H9 (cell line): ENCODE results near the gene MAGI1. TPM values are rescaled to one million over a fixed set of nuclear protein-coding genes. Genes with fewer than 3 reads are reported as not detected.

ENCODE experiments used
- DNase-seq: peaks from one replicate; pipeline ENCODE4 v3.0.0-alpha.2; 2017
- H2AFZ ChIP-seq: one replicate; pipeline ENCODE4 v1.6.1; 2013; ENCODE audit warnings: mild to moderate bottlenecking, low read length, control low read depth, moderate library complexity
- H2AK5ac ChIP-seq: 2 replicates; pipeline ENCODE4 v1.6.1; 2013; ENCODE audit warnings: low read length, control low read depth, mixed read lengths; ENCODE audit not compliant: insufficient read length
- H2BK120ac ChIP-seq: one replicate; pipeline ENCODE4 v1.6.1; 2013; ENCODE audit warnings: low read depth, mild to moderate bottlenecking, low read length, control low read depth, inconsistent platforms; ENCODE audit not compliant: poor library complexity, severe bottlenecking
- H2BK12ac ChIP-seq: 2 replicates; pipeline ENCODE4 v1.6.1; 2013; ENCODE audit warnings: low read length, control low read depth, mixed read lengths, low read depth; ENCODE audit not compliant: insufficient read length
- H2BK15ac ChIP-seq: 2 replicates; pipeline ENCODE4 v1.6.1; 2013; ENCODE audit warnings: low read depth, low read length, control low read depth
- H2BK20ac ChIP-seq: one replicate; pipeline ENCODE4 v1.6.1; 2013; ENCODE audit warnings: low read depth, mild to moderate bottlenecking, low read length, control low read depth, inconsistent platforms; ENCODE audit not compliant: poor library complexity, severe bottlenecking
- H2BK5ac ChIP-seq: 2 replicates; pipeline ENCODE4 v1.6.1; 2013; ENCODE audit warnings: low read length, control low read depth, mixed read lengths; ENCODE audit not compliant: insufficient read length
- H3K14ac ChIP-seq: 2 replicates; pipeline ENCODE4 v1.6.1; 2013; ENCODE audit warnings: low read length, control low read depth; ENCODE audit not compliant: insufficient read depth
- H3K18ac ChIP-seq: 2 replicates; pipeline ENCODE4 v1.6.1; 2013; ENCODE audit warnings: low read depth, mild to moderate bottlenecking, mixed read lengths, low read length, control low read depth; ENCODE audit not compliant: insufficient read length
- H3K23ac ChIP-seq: 2 replicates; pipeline ENCODE4 v1.6.1; 2013; ENCODE audit warnings: low read length, control low read depth, mixed read lengths, low read depth; ENCODE audit not compliant: insufficient read length
- H3K23me2 ChIP-seq: 2 replicates; pipeline ENCODE4 v1.6.1; 2013; ENCODE audit warnings: low read depth, mild to moderate bottlenecking, mixed read lengths, low read length, control low read depth; ENCODE audit not compliant: insufficient read length, poor library complexity, severe bottlenecking
- H3K27ac ChIP-seq: 2 replicates; pipeline ENCODE4 v1.5.1; 2013; ENCODE audit warnings: low read length, control low read depth, mixed read lengths, low read depth; ENCODE audit not compliant: insufficient read length
- H3K27me3 ChIP-seq: 2 replicates; pipeline ENCODE4 v1.6.1; 2013; ENCODE audit warnings: low read length, control low read depth, inconsistent platforms; ENCODE audit not compliant: insufficient read depth
- H3K4ac ChIP-seq: 2 replicates; pipeline ENCODE4 v1.6.1; 2013; ENCODE audit warnings: low read depth, mild to moderate bottlenecking, control low read depth, inconsistent platforms, low read length, moderate library complexity
- H3K4me1 ChIP-seq: 2 replicates; pipeline ENCODE4 v1.6.1; 2013; ENCODE audit warnings: low read length, control low read depth, inconsistent platforms; ENCODE audit not compliant: insufficient read depth
- H3K4me2 ChIP-seq: 2 replicates; pipeline ENCODE4 v1.6.1; 2013; ENCODE audit warnings: low read length, control low read depth, mixed read lengths; ENCODE audit not compliant: insufficient read length, insufficient read depth
- H3K56ac ChIP-seq: 2 replicates; pipeline ENCODE4 v1.6.1; 2013; ENCODE audit warnings: low read depth, mild to moderate bottlenecking, mixed read lengths, low read length, control low read depth; ENCODE audit not compliant: insufficient read length
- H3K79me1 ChIP-seq: 2 replicates; pipeline ENCODE4 v1.6.1; 2013; ENCODE audit warnings: low read depth, mild to moderate bottlenecking, moderate library complexity, low read length, control low read depth, inconsistent platforms; ENCODE audit not compliant: insufficient read depth, poor library complexity, severe bottlenecking
- H3K79me2 ChIP-seq: 2 replicates; pipeline ENCODE4 v1.6.1; 2013; ENCODE audit warnings: low read length, control low read depth, inconsistent platforms; ENCODE audit not compliant: insufficient read depth
- H3K9ac ChIP-seq: 2 replicates; pipeline ENCODE4 v1.6.1; 2013; ENCODE audit warnings: low read length, control low read depth, mixed read lengths; ENCODE audit not compliant: insufficient read length; ENCODE audit errors: extremely low read depth
- H3K9me3 ChIP-seq: one replicate; pipeline ENCODE4 v1.6.1; 2013; ENCODE audit warnings: low read depth, low read length, inconsistent platforms; ENCODE audit not compliant: control insufficient read depth
- H3T11ph ChIP-seq: one replicate; pipeline ENCODE4 v1.6.1; 2013; ENCODE audit warnings: mild to moderate bottlenecking, low read length, control low read depth, inconsistent platforms
- H4K20me1 ChIP-seq: one replicate; pipeline ENCODE4 v1.6.1; 2013; ENCODE audit not compliant: control insufficient read depth, insufficient read length, insufficient read depth
- H4K5ac ChIP-seq: 2 replicates; pipeline ENCODE4 v1.6.1; 2013; ENCODE audit warnings: low read depth, mild to moderate bottlenecking, mixed read lengths, low read length, control low read depth; ENCODE audit not compliant: insufficient read length
- H4K8ac ChIP-seq: replicated peaks from 2 replicates; pipeline ENCODE4 v1.6.1; 2013; ENCODE audit warnings: low read length, control low read depth, mixed read lengths, low read depth; ENCODE audit not compliant: insufficient read length
- H4K91ac ChIP-seq: 2 replicates; pipeline ENCODE4 v1.6.1; 2013; ENCODE audit warnings: low read depth, mild to moderate bottlenecking, moderate library complexity, mixed read lengths, low read length, control low read depth; ENCODE audit not compliant: insufficient read length
- H3K27ac Mint-ChIP-seq, 3 experiments: 2 replicates in 2 of 3; 3 replicates in 1 of 3; pipeline ENCODE4 v1.8.0; 2020 to 2021; ENCODE audit warnings: mixed read lengths in 3 of 3, mild to moderate bottlenecking in 1 of 3, moderate library complexity in 1 of 3
- H3K27me3 Mint-ChIP-seq: 2 replicates; pipeline ENCODE4 v1.8.0; 2021; ENCODE audit warnings: low read depth, mild to moderate bottlenecking, moderate library complexity, mixed read lengths
- H3K36me3 Mint-ChIP-seq, 3 experiments: 2 replicates in 2 of 3; 3 replicates in 1 of 3; pipeline ENCODE4 v1.8.0; 2020 to 2021; ENCODE audit warnings: low read depth in 3 of 3, mixed read lengths in 3 of 3; ENCODE audit not compliant: insufficient read depth in 1 of 3
- H3K4me1 Mint-ChIP-seq, 2 experiments: 2 replicates each; pipeline ENCODE4 v1.8.0; 2020; ENCODE audit warnings: mixed read lengths in 2 of 2
- H3K4me3 Mint-ChIP-seq, 2 experiments: 2 replicates in 1 of 2; 3 replicates in 1 of 2; pipeline ENCODE4 v1.8.0; 2020 to 2021; ENCODE audit warnings: mild to moderate bottlenecking in 2 of 2, mixed read lengths in 2 of 2, moderate library complexity in 1 of 2
- H3K9me3 Mint-ChIP-seq, 2 experiments: 2 replicates in 1 of 2; 3 replicates in 1 of 2; pipeline ENCODE4 v1.8.0; 2020; ENCODE audit warnings: mild to moderate bottlenecking in 2 of 2, mixed read lengths in 2 of 2, moderate library complexity in 1 of 2
- WGBS: extraction: QIAGEN DNeasy Blood & Tissue Kit; methylation state at CpG from one replicate; pipeline ENCODE4 v1.1.7; 2013; ENCODE audit warnings: missing lambda C conversion rate, low lambda C conversion rate, mixed read lengths; ENCODE audit not compliant: insufficient read length; ENCODE audit errors: extremely low coverage; 5-methylcytosine and 5-hydroxymethylcytosine counted together
- total RNA-seq: library from RNA; stranded (reverse); gene quantifications from 2 replicates; pipeline ENCODE4 v1.2.1, GENCODE V29; 2021
- TF ChIP-seq, protein P1 (sequence below): fragments of 200-600 bp; sonication (generic); conservative IDR thresholded peaks from 3 replicates; pipeline ENCODE4 v1.8.0; 2021; ENCODE audit warnings: antibody characterized with exemption, mild to moderate bottlenecking

Gene MAGI1
- total RNA-seq, 1 experiment from 2014 or later: 65.7 TPM

DNA sequence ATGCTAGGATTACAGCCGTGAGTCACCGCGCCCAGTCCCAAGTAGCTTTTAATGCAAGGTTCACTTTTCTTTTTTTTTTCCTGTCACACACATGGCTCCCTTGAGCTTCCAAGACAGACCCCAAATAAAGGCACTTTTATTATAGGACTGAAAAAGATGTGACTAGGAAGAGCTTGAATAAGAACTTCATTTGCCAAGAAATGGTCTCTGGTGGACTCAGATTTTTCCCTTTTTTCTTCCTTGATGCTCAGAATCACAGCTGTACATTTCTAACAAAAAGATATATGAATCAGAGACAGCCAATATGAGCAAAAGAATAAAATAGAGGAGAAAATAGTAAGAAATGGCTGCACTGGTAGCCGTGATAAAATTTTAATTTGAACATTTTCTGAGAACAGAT lies 337.2 kb downstream of the MAGI1 start:
- H3K4me1 Mint-ChIP-seq: peaks cover 3 to 6% of the 10 kb centered on the region in 2 experiments
- no CpG with 5 or more reads among the region's 4 CpGs for WGBS
- no peaks in the 10 kb centered on the region for H3K23me2 ChIP-seq

More for the DNA sequence above, 337.2 kb downstream of the MAGI1 start:
- Histone ChIP-seq H2AFZ (no peak overlapping the region), H3K79me2 (0 out of 2 replicates have a peak, but pooled peaks cover 1% of the 10 kb centered on the region), H3K4ac (no peak overlapping the region), H3K4me2 (no peak overlapping the region), H4K91ac (no peak overlapping the region), H3K4me1 (peaks cover 2% of the 10 kb centered on the region), H2BK20ac (no peak overlapping the region), H3K23ac (no peak overlapping the region), H4K20me1 (no peaks in the 10 kb centered on the region), H3K56ac (no peak overlapping the region), H3K14ac (no peak overlapping the region), H2BK5ac (no peak overlapping the region), H2BK12ac (no peak overlapping the region), H2BK120ac (no peak overlapping the region), H4K8ac (no peak overlapping the region), H2BK15ac (no peak overlapping the region), H3K9ac (no peak overlapping the region), H3K27ac (no peak overlapping the region), H3K18ac (no peak overlapping the region), H3K79me1 (no peaks in the 10 kb centered on the region), H4K5ac (no peak overlapping the region), H3K27me3 (no peaks in the 10 kb centered on the region), H2AK5ac (no peak overlapping the region), H3K9me3 (no peaks in the 10 kb centered on the region), H3T11ph (no peak overlapping the region)
- no peak for DNase-seq
- peaks cover 2 to 3% of the 10 kb centered on the region in 2 experiments; a peak in 3 of 5 replicates for H3K9me3 Mint-ChIP-seq
- H3K27me3 Mint-ChIP-seq: no peaks in the 10 kb centered on the region
- peaks cover 2 to 5% (median 3%) of the 10 kb centered on the region in 3 experiments; a peak in 4 of 7 replicates for H3K36me3 Mint-ChIP-seq
- H3K27ac Mint-ChIP-seq: no peak overlapping the region
- TF ChIP-seq, protein P1, sequence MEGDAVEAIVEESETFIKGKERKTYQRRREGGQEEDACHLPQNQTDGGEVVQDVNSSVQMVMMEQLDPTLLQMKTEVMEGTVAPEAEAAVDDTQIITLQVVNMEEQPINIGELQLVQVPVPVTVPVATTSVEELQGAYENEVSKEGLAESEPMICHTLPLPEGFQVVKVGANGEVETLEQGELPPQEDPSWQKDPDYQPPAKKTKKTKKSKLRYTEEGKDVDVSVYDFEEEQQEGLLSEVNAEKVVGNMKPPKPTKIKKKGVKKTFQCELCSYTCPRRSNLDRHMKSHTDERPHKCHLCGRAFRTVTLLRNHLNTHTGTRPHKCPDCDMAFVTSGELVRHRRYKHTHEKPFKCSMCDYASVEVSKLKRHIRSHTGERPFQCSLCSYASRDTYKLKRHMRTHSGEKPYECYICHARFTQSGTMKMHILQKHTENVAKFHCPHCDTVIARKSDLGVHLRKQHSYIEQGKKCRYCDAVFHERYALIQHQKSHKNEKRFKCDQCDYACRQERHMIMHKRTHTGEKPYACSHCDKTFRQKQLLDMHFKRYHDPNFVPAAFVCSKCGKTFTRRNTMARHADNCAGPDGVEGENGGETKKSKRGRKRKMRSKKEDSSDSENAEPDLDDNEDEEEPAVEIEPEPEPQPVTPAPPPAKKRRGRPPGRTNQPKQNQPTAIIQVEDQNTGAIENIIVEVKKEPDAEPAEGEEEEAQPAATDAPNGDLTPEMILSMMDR: no peak
- H3K4me3 Mint-ChIP-seq: no peak overlapping the region
